ENCODE measurements around the gene TNK2. TPM values are rescaled to one million over a fixed set of nuclear protein-coding genes. Genes with fewer than 3 reads are reported as not detected.
"Not testable (repeated sequence)": the region's sequence is repeated elsewhere in the genome, so short reads cannot be mapped to it uniquely, and the experiment has no call there.

TNK2 gene
- total RNA-seq, 2 donors from 2014 or later = 47.6 to 50.4 TPM

- ATAC-seq (peak in 1 of 2 donors; percentile 27), DNase-seq (no peak)
- intact Hi-C loops (cut with DNase I) = loop anchor here in 1 of 2 donors (5.0 kb wide), 1 partner anchor 57 kb away; no protein-coding TSS in a partner anchor
Observed at GRCh38 chr3:195839260-195840010, 68.9 kb downstream of the TNK2 start.

- no peak for DNase-seq
- intact Hi-C loops (cut with DNase I) = loop anchor here in 1 of 2 donors (5.0 kb wide), 1 partner anchor 56 kb away; no protein-coding TSS in a partner anchor
- ATAC-seq = no peak
Observed at GRCh38 chr3:195838714-195839113, 69.6 kb downstream of the TNK2 start.

GRCh38 chr3:195836476-195837135, 71.7 kb downstream of the TNK2 start:
- ATAC-seq (no peak), DNase-seq (no peak)
- intact Hi-C loops (cut with DNase I) = loop anchor here in 1 of 2 donors (5.0 kb wide), 1 partner anchor 54 kb away; no protein-coding TSS in a partner anchor

GRCh38 chr3:195835791-195836190, 72.6 kb downstream of the TNK2 start:
- intact Hi-C loops (cut with DNase I) = loop anchor here in 1 of 2 donors (5.0 kb wide), 1 partner anchor 53 kb away; no protein-coding TSS in a partner anchor
- DNase-seq = no peak
- no peak for ATAC-seq

- ATAC-seq = no peak
- DNase-seq = no peak
- intact Hi-C loops (cut with DNase I) = loop anchor here in 1 of 2 donors (5.0 kb wide), 1 partner anchor 53 kb away; no protein-coding TSS in a partner anchor
Observed at GRCh38 chr3:195834675-195835583, 73.4 kb downstream of the TNK2 start.

- intact Hi-C loops (cut with DNase I) = no loop called here
- no peak for ATAC-seq
Observed at GRCh38 chr3:195829897-195830254, 78.5 kb downstream of the TNK2 start.

GRCh38 chr3:195828762-195829161, 79.6 kb downstream of the TNK2 start:
- DNase-seq = no peak
- intact Hi-C loops (cut with DNase I) = no loop called here
- no peak for ATAC-seq

More at GRCh38 chr3:195829897-195830254, 78.5 kb downstream of the TNK2 start:
- no peak for DNase-seq

- ATAC-seq = no peak
- intact Hi-C loops (cut with DNase I) = no loop called here
- DNase-seq = no peak
Observed at GRCh38 chr3:195825857-195826804, 82.2 kb downstream of the TNK2 start.

GRCh38 chr3:195825191-195825588, 83.2 kb downstream of the TNK2 start:
- intact Hi-C loops (cut with DNase I) = no loop called here
- ATAC-seq (no peak), DNase-seq (no peak)

- DNase-seq; ATAC-seq; intact Hi-C loops (cut with DNase I): not testable (repeated sequence)
Observed at GRCh38 chr3:195824425-195825190, 83.7 kb downstream of the TNK2 start.

GRCh38 chr3:195823999-195824398, 84.4 kb downstream of the TNK2 start:
- ATAC-seq (no peak), DNase-seq (no peak)
- intact Hi-C loops (cut with DNase I) = no loop called here

GRCh38 chr3:195823280-195823679, 85.1 kb downstream of the TNK2 start:
- intact Hi-C loops (cut with DNase I) = no loop called here

GRCh38 chr3:195822131-195822696, 86.1 kb downstream of the TNK2 start:
- DNase-seq (no peak), ATAC-seq (no peak)
- intact Hi-C loops (cut with DNase I) = no loop called here

More at GRCh38 chr3:195823280-195823679, 85.1 kb downstream of the TNK2 start:
- DNase-seq = no peak
- peak in 1 of 2 donors; percentile 38 for ATAC-seq

- DNase-seq (no peak), ATAC-seq (no peak)
- intact Hi-C loops (cut with DNase I) = no loop called here
Observed at GRCh38 chr3:195821403-195822130, 86.8 kb downstream of the TNK2 start.

GRCh38 chr3:195820901-195821300, 87.5 kb downstream of the TNK2 start:
- no peak for ATAC-seq
- intact Hi-C loops (cut with DNase I) = no loop called here
- DNase-seq = no peak

- no peak for DNase-seq
- ATAC-seq = no peak
- intact Hi-C loops (cut with DNase I) = no loop called here
Observed at GRCh38 chr3:195820186-195820585, 88.2 kb downstream of the TNK2 start.
